ENCODE results near the gene RAI1. TPM values are rescaled to one million over a fixed set of nuclear protein-coding genes. Genes with fewer than 3 reads are reported as not detected.
"Not testable (repeated sequence)": the region's sequence is repeated elsewhere in the genome, so short reads cannot be mapped to it uniquely, and the experiment has no call there.

RAI1 gene
- total RNA-seq, 1 donor from 2014 or later = 31.1 TPM

- DNase-seq = no peak
- Histone ChIP-seq H3K4me3 (no peak overlapping the region), H3K27ac (peak overlapping the region; percentile 95), H3K4me1 (peaks cover 46% of the 10 kb centered on the region), H3K9me3 (no peaks in the 10 kb centered on the region), H3K27me3 (ENCODE audit: low read depth) (no peaks in the 10 kb centered on the region), H3K36me3 (no peaks in the 10 kb centered on the region)
- ATAC-seq = no peak
- intact Hi-C loops (cut with DNase I) = loop anchor here (10.0 kb wide), 1 partner anchor 351 kb away; the partner anchor contains the start of genes ATPAF2 and GID4
- TF ChIP-seq CTCF (IDR thresholded peaks at IDR 0.05) = no peak
These were observed 2.6 kb downstream of the RAI1 start for GRCh38 chr17:17683710-17684365.

GRCh38 chr17:17684906-17685774, 3.9 kb downstream of the RAI1 start:
- Histone ChIP-seq H3K36me3 (no peaks in the 10 kb centered on the region), H3K27me3 (ENCODE audit: low read depth) (no peaks in the 10 kb centered on the region), H3K4me3 (peak overlapping the region; percentile 8), H3K27ac (peak overlapping the region; percentile 77), H3K4me1 (peaks cover 47% of the 10 kb centered on the region), H3K9me3 (no peaks in the 10 kb centered on the region)
- TF ChIP-seq CTCF (IDR thresholded peaks at IDR 0.05) = no peak
- ATAC-seq (peak; percentile 52 to 68), DNase-seq (peak; percentile 72)
- intact Hi-C loops (cut with DNase I) = loop anchor here (10.0 kb wide), 1 partner anchor 350 kb away; the partner anchor contains the start of genes ATPAF2 and GID4

- peak overlapping the region; percentile 77 for H3K27ac ChIP-seq
- DNase-seq = peak; percentile 78
These were observed 4.6 kb downstream of the RAI1 start for GRCh38 chr17:17685775-17686291.

GRCh38 chr17:17689312-17689711, 8.1 kb downstream of the RAI1 start:
- H3K27ac ChIP-seq = no peak overlapping the region
- intact Hi-C loops (cut with DNase I) = loop anchor here (10.0 kb wide), 1 partner anchor 345 kb away; the partner anchor contains the start of genes ATPAF2 and GID4
- no peaks in the 10 kb centered on the region for H3K27me3 ChIP-seq (ENCODE audit: low read depth)
- H3K9me3 ChIP-seq = no peaks in the 10 kb centered on the region
- no peak for ATAC-seq
- no peaks in the 10 kb centered on the region for H3K36me3 ChIP-seq
- no peak overlapping the region for H3K4me3 ChIP-seq
- TF ChIP-seq CTCF (IDR thresholded peaks at IDR 0.05) = no peak
- H3K4me1 ChIP-seq = peaks cover 75% of the 10 kb centered on the region
- no peak for DNase-seq

More at GRCh38 chr17:17685775-17686291, 4.6 kb downstream of the RAI1 start:
- ATAC-seq = peak; percentile 1 to 5
- Histone ChIP-seq H3K27me3 (ENCODE audit: low read depth) (no peaks in the 10 kb centered on the region), H3K36me3 (no peaks in the 10 kb centered on the region), H3K9me3 (no peaks in the 10 kb centered on the region), H3K4me3 (peak overlapping the region; percentile 8), H3K4me1 (peaks cover 54% of the 10 kb centered on the region)
- intact Hi-C loops (cut with DNase I) = loop anchor here (10.0 kb wide), 1 partner anchor 349 kb away; the partner anchor contains the start of genes ATPAF2 and GID4
- TF ChIP-seq CTCF (IDR thresholded peaks at IDR 0.05) = no peak

GRCh38 chr17:17690233-17690632, 9.0 kb downstream of the RAI1 start:
- peaks cover 69% of the 10 kb centered on the region for H3K4me1 ChIP-seq
- H3K9me3 ChIP-seq; intact Hi-C loops (cut with DNase I); H3K27ac ChIP-seq; H3K27me3 ChIP-seq (ENCODE audit: low read depth); H3K4me3 ChIP-seq; ATAC-seq; H3K36me3 ChIP-seq; DNase-seq: not testable (repeated sequence)
